ENCODE measurements around the gene HMOX2.

HMOX2 gene

GRCh38 chr16:4508806-4509205 is 32.6 kb downstream of the HMOX2 start:
- no peak overlapping the region for H2AFZ ChIP-seq (ENCODE audit: low read depth)
- H3K4me3 ChIP-seq (IDR thresholded peaks at IDR 0.05; ENCODE audit: insufficient read depth, low read depth, low read length), result no peak overlapping the region
- no peak overlapping the region for H3K9ac ChIP-seq
- H3K27ac ChIP-seq, result no peak overlapping the region
- no peaks in the 10 kb centered on the region for H4K20me1 ChIP-seq (ENCODE audit: insufficient read depth)
- no peaks in the 10 kb centered on the region for H3K36me3 ChIP-seq (ENCODE audit: insufficient read depth)
- no peaks in the 10 kb centered on the region for H3K27me3 ChIP-seq (ENCODE audit: insufficient read depth, low read depth)
- no peaks in the 10 kb centered on the region for H3K4me1 ChIP-seq (ENCODE audit: low read depth, poor library complexity, severe bottlenecking)
- no peak overlapping the region for H3K4me2 ChIP-seq
- no peaks in the 10 kb centered on the region; the same call in 1 of the 2 replicates for H3K79me2 ChIP-seq (ENCODE audit: insufficient read depth, low read depth)
- TF ChIP-seq CTCF (conservative IDR thresholded peaks at IDR 0.05; ENCODE audit: low read depth, low read length), result no peak

- Histone ChIP-seq H3K36me3 (ENCODE audit: insufficient read depth) (no peaks in the 10 kb centered on the region), H3K4me1 (ENCODE audit: low read depth, poor library complexity, severe bottlenecking) (peaks cover 3% of the 10 kb centered on the region), H3K79me2 (ENCODE audit: insufficient read depth, low read depth) (no peaks in the 10 kb centered on the region; the same call in 1 of the 2 replicates), H3K4me2 (no peak overlapping the region), H3K27ac (no peak overlapping the region), H3K4me3 (IDR thresholded peaks at IDR 0.05; ENCODE audit: insufficient read depth, low read depth, low read length) (no peak overlapping the region), H3K9ac (no peak overlapping the region), H4K20me1 (ENCODE audit: insufficient read depth) (no peaks in the 10 kb centered on the region), H2AFZ (ENCODE audit: low read depth) (no peak overlapping the region), H3K27me3 (ENCODE audit: insufficient read depth, low read depth) (no peaks in the 10 kb centered on the region)
- TF ChIP-seq CTCF (conservative IDR thresholded peaks at IDR 0.05; ENCODE audit: low read depth, low read length), result no peak
These were observed 33.2 kb downstream of the HMOX2 start for GRCh38 chr16:4509420-4509819.

GRCh38 chr16:4510131-4510530 is 33.9 kb downstream of the HMOX2 start:
- no peak overlapping the region for H3K9ac ChIP-seq
- no peak overlapping the region for H3K4me2 ChIP-seq
- H3K36me3 ChIP-seq (ENCODE audit: insufficient read depth), result no peaks in the 10 kb centered on the region
- no peak overlapping the region for H2AFZ ChIP-seq (ENCODE audit: low read depth)
- no peaks in the 10 kb centered on the region; the same call in 1 of the 2 replicates for H3K79me2 ChIP-seq (ENCODE audit: insufficient read depth, low read depth)
- no peaks in the 10 kb centered on the region for H4K20me1 ChIP-seq (ENCODE audit: insufficient read depth)
- no peak overlapping the region for H3K4me3 ChIP-seq (IDR thresholded peaks at IDR 0.05; ENCODE audit: insufficient read depth, low read depth, low read length)
- no peak overlapping the region for H3K27ac ChIP-seq
- peaks cover 10% of the 10 kb centered on the region for H3K4me1 ChIP-seq (ENCODE audit: low read depth, poor library complexity, severe bottlenecking)
- H3K27me3 ChIP-seq (ENCODE audit: insufficient read depth, low read depth), result no peaks in the 10 kb centered on the region
- no peak for TF ChIP-seq CTCF (conservative IDR thresholded peaks at IDR 0.05; ENCODE audit: low read depth, low read length)

- Histone ChIP-seq H3K79me2 (ENCODE audit: insufficient read depth, low read depth) (peaks cover 3% of the 10 kb centered on the region; the same call in 1 of the 2 replicates), H3K9ac (no peak overlapping the region), H3K4me2 (no peak overlapping the region), H3K36me3 (ENCODE audit: insufficient read depth) (no peaks in the 10 kb centered on the region), H3K4me3 (IDR thresholded peaks at IDR 0.05; ENCODE audit: insufficient read depth, low read depth, low read length) (no peak overlapping the region), H4K20me1 (ENCODE audit: insufficient read depth) (no peaks in the 10 kb centered on the region), H2AFZ (ENCODE audit: low read depth) (no peak overlapping the region), H3K27me3 (ENCODE audit: insufficient read depth, low read depth) (no peaks in the 10 kb centered on the region), H3K27ac (no peak overlapping the region), H3K4me1 (ENCODE audit: low read depth, poor library complexity, severe bottlenecking) (peaks cover 18% of the 10 kb centered on the region)
- no peak for TF ChIP-seq CTCF (conservative IDR thresholded peaks at IDR 0.05; ENCODE audit: low read depth, low read length)
These were observed 34.7 kb downstream of the HMOX2 start for GRCh38 chr16:4510747-4511426.
